GM19035 (cell line): ENCODE results near the gene TRPT1.
A peak's percentile ranks its signal among the peaks of the same experiment; 100 is the strongest.

Experiments used
- ATAC-seq: cut with Tn5 transposase; IDR thresholded peaks from one replicate; pipeline ENCODE4 v1.9.1; 2021; ENCODE audit not compliant: unreplicated experiment

The TRPT1 gene

GRCh38 chr11:64210301-64211020, 15.5 kb downstream of the TRPT1 start:
- ATAC-seq = no peak

DNA sequence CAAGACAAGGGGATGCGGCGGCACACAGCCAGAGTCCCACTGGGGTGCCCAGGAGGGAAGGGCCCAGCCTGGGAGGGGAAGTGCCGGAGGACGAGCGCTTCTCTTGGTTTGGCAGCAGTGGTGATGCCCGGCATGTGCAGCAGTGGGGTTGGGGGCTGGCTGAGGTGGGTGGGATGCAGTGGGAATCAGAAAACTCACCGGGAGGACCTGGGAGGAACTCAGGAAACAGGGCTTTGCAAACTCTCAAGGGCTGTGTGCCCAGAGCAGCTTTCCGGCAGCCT, 16.5 kb downstream of the TRPT1 start:
- ATAC-seq = no peak

GRCh38 chr11:64208796-64209562, 17.0 kb downstream of the TRPT1 start:
- no peak for ATAC-seq

GRCh38 chr11:64208086-64208795, 17.7 kb downstream of the TRPT1 start:
- no peak for ATAC-seq

GRCh38 chr11:64207256-64208085, 18.5 kb downstream of the TRPT1 start:
- ATAC-seq = peak; percentile 59

DNA sequence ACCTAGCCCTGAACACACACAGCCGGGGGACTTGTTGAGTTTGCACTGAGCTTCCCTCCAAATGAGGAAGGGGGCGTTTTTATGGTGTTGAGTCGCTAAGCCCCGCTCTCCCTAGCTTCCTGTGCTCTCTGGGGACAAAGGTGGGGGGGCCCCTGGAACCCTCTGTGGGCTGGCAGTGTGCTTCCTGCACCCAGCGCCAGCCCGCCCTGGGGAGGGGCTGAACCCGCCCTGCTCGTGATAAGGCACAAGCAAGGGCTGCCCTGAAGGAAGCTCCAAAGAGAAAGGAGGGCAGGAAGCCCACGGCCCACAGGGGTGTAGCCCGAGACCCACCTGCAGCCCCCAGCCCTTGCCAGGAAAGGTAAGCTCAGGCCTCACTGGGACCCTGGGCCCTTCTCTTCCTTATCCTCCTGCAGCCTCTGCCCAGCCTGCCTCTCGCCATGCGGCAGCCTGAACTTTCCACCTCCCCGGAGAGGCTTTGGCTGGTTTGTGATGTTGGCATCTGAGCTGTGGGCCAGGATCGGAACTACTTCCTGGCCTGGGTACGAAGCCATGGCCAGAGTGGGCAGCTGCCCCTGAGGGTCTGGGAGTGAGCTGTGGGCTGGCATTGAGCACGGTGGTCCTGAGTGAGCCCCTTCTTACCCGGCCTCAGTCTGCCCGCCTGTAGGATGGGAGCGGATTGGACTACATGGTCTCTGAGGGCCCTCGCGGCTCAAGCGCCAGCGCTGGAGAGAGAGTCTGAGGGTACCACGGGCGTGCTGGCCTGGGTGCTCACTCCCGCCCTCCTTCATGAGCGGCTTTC, 19.3 kb downstream of the TRPT1 start, which contains the start of gene FERMT3:
TSS of gene FERMT3 (plus strand) at position 265 of the 799 bp plus-strand sequence. CDS start 644 bp downstream, outside the sequence.
- peak; percentile 38 for ATAC-seq

DNA sequence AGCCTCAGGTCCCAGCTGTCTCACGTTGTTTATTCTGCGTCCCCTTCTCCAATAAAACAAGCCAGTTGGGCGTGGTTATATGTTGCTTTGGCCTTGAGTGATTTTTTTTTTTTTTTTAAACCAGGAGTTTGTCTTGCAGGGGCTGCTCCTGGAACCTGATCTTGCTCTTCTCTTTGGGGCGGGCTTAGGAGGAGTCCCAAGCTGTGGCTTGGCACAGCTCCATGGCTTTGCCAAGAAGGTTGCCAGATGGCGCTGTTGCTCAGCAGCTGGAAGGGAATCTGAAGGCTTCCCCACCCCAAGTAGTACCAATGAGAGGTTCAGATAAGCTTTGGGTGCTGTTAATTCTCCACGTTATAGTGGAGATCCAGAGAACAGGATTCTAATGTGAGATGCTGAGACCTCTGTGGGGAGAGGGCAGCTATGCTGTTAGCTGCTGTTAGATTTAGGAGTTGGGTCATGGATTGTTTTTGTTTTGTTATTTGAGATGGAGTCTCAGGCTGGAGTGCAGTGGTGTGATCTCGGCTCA, 21.5 kb downstream of the TRPT1 start:
- no peak for ATAC-seq

DNA sequence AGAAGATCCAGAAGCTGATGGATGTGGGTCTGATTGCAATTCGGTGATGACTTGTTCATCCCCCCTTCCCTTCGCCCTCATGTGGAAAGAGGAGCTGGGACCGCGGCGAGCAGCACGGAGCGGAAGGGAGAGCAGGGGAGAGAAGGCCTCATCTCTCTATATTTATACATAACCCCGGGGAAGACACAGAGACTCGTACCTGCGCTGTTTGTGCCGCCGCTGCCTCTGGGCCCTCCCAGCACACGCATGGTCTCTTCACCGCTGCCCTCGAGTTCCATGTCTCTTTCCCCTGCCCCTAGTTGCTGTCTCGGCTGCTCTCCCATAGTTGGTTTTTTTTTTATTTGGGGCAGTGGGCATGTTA, 21.9 kb downstream of the TRPT1 start:
- no peak for ATAC-seq

DNA sequence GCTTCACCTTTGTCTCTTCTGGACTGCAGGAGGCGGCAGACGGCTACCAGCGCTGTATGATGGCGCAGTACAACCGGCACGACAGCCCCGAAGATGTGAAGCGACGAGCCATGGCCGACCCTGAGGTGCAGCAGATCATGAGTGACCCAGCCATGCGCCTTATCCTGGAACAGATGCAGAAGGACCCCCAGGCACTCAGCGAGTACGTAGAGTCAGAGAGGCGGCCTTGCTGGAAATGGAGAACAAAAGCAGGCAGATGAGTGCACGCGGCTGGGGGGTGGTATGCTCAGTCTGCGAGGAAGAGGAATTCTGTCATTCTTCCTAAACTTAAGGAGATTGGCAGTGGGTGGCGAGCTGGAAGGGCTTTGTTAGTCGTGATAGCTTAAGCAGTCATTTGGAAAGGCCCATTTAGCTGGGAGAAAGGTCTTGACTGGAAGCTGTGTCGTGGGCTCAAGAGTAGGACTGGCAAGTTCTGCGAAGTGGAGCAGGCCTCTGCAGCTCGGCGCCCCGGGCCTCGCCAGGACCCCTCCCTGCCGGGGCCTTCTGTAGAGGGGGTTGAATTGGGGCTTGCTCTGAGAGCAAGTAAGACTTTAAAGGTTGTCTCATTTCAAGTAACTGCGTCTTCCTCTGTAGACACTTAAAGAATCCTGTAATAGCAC, 22.4 kb downstream of the TRPT1 start:
- ATAC-seq = no peak

GRCh38 chr11:64202992-64203391, 23.0 kb downstream of the TRPT1 start:
- no peak for ATAC-seq

GRCh38 chr11:64201543-64201942, 24.4 kb downstream of the TRPT1 start:
- ATAC-seq = no peak

GRCh38 chr11:64198511-64198910, 27.5 kb downstream of the TRPT1 start:
- ATAC-seq = no peak

GRCh38 chr11:64196626-64197025, 29.4 kb downstream of the TRPT1 start:
- ATAC-seq = no peak

GRCh38 chr11:64192434-64192833, 33.6 kb downstream of the TRPT1 start:
- no peak for ATAC-seq

DNA sequence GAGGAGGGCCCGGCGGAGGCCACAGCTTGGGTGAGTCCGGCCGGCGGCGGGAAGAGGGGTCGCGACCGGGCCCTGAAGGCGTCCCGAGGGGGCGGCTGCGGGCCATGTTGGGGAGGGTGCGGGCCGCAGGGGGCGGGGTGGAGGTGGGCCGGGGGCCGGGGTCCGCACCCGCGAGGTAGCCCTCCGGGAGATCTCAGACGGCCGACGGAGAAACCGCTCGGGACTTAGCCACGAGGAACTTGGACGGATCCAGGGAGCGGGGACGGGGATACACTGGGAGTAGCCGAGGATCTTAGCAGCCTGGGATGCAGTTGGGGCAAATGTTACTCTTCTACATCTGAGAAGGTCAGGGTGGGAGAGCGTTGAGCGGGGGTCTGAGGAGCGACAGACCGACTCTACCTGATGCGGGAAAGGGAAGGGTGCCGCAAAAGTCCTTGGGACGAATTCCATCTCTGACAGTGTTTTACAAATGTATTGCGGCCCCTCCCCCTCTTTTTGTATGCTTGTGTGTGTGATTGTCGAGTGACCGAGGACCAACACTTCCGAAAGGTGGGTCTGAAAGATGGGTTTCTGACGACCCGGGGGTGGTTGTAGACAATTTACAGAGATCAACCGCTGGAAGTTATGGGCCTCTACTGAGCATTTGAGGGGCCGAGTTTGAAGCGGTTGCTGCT, 39.4 kb downstream of the TRPT1 start:
- no peak for ATAC-seq

DNA sequence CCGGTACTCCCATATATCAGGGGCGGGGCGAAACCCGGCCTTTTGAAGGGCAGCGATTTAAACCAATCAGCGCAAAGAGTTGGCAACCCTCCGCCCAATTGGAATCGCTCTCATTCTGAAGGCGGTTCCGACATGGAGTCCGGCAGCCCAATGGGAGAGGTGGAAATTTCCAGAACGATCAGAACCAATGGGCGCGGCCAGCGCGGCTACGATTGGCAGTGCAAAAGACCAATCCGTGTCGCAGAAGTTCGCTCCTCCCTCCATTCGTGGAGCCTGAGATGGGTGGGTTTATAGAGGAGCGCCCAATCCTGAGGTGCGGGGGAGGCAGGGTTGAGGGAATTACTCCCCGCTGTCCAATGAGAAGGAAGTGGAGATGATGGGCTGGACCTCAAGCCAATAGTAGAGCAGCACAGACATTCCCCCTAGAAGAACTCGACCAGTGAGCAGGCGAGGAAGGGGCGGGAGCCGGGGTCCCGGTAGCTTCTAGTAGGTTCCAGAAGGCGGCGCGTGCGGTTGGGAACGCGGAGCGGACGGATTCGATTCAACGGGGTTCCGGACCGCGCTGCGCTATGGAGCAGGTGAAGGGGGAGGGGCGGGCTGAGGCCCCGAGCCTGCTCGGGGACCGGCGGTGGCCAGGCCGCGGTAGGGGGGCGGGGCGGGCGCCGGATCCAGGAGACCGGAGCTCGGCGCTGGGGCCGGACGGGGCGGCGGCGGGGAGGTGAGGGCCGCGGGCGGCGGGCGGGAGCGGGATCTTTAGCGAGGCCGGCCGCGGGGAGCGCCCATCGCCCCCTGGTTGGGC, 40.1 kb downstream of the TRPT1 start, which contains the start of gene STIP1:
TSS of gene STIP1 (plus strand) at position 479 of the 799 bp plus-strand sequence. CDS start at position 570, 91 bp downstream.
- peak; percentile 85 for ATAC-seq

- peak; percentile 26 for ATAC-seq
Observed at GRCh38 chr11:64185175-64185692, 40.8 kb downstream of the TRPT1 start.

GRCh38 chr11:64183890-64184289, 42.1 kb downstream of the TRPT1 start:
- no peak for ATAC-seq
